Adipocyte (in vitro differentiated cells): ENCODE data around the gene TRIP4.
"Not testable (repeated sequence)": the region's sequence is repeated elsewhere in the genome, so short reads cannot be mapped to it uniquely, and the experiment has no call there.

ENCODE experiments used
- DNase-seq: peaks from one replicate; pipeline ENCODE4 v3.0.0-alpha.2; 2015; ENCODE audit warnings: low read depth
- H3K27me3 ChIP-seq: replicated peaks from 2 replicates; pipeline ENCODE4 v1.7.0; 2013; ENCODE audit warnings: mild to moderate bottlenecking, low read length, moderate library complexity; ENCODE audit not compliant: control insufficient read depth, insufficient read depth
- H3K36me3 ChIP-seq: 2 replicates; pipeline ENCODE4 v1.7.0; 2013; ENCODE audit warnings: low read length, mild to moderate bottlenecking, moderate library complexity; ENCODE audit not compliant: control insufficient read depth, insufficient read depth, severe bottlenecking
- H3K4me1 ChIP-seq: 2 replicates; pipeline ENCODE4 v1.7.0; 2013; ENCODE audit warnings: mild to moderate bottlenecking, low read length, moderate library complexity; ENCODE audit not compliant: control insufficient read depth, insufficient read depth
- H3K4me3 ChIP-seq: 2 replicates; pipeline ENCODE4 v1.7.0; 2013; ENCODE audit warnings: mild to moderate bottlenecking, low read length, moderate library complexity
- H3K9ac ChIP-seq: 2 replicates; pipeline ENCODE4 v1.7.0; 2013; ENCODE audit warnings: mild to moderate bottlenecking, low read length, moderate library complexity
- H3K9me3 ChIP-seq: 2 replicates; pipeline ENCODE4 v1.7.0; 2013; ENCODE audit warnings: mild to moderate bottlenecking, low read length, moderate library complexity; ENCODE audit not compliant: control insufficient read depth

Gene TRIP4

GRCh38 chr15:64383760-64384159, 3.9 kb upstream of the TRIP4 start:
- Histone ChIP-seq H3K4me1 (peaks cover 9% of the 10 kb centered on the region), H3K9me3 (no peaks in the 10 kb centered on the region), H3K4me3 (no peak overlapping the region), H3K9ac (no peak overlapping the region), H3K27me3 (no peaks in the 10 kb centered on the region), H3K36me3 (no peaks in the 10 kb centered on the region)
- DNase-seq = no peak

GRCh38 chr15:64386291-64386690, 1.3 kb upstream of the TRIP4 start:
- no peaks in the 10 kb centered on the region for H3K9me3 ChIP-seq
- H3K9ac ChIP-seq = no peak overlapping the region
- peaks cover 11% of the 10 kb centered on the region for H3K4me1 ChIP-seq
- no peaks in the 10 kb centered on the region for H3K27me3 ChIP-seq
- DNase-seq = no peak
- H3K4me3 ChIP-seq = no peak overlapping the region
- H3K36me3 ChIP-seq = no peaks in the 10 kb centered on the region

DNA sequence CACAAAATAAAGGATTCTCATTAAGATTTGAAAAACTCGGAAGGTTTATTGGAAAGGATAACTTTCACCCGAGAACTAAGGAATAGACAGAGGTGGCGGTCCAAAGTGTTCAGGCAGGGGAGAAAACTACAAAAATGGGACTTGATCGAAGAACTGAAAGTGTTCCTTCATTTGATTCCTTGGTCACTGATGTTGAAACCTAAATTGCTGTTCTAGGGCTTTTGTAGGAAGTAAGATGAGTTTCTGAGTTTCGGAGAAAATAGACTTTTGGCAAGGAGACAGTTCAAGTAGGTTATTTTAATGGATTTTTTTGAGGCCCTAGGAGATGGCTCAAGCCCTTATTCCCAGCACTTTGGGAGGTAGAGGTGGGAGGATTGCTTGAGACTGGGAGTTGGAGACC, 1.4 kb downstream of the TRIP4 start:
- Histone ChIP-seq H3K9ac (no peak overlapping the region), H3K4me3 (peak overlapping the region; percentile 100), H3K36me3 (peaks cover 6% of the 10 kb centered on the region), H3K9me3 (no peaks in the 10 kb centered on the region), H3K27me3 (no peaks in the 10 kb centered on the region), H3K4me1 (peaks cover 11% of the 10 kb centered on the region)
- no peak for DNase-seq

DNA sequence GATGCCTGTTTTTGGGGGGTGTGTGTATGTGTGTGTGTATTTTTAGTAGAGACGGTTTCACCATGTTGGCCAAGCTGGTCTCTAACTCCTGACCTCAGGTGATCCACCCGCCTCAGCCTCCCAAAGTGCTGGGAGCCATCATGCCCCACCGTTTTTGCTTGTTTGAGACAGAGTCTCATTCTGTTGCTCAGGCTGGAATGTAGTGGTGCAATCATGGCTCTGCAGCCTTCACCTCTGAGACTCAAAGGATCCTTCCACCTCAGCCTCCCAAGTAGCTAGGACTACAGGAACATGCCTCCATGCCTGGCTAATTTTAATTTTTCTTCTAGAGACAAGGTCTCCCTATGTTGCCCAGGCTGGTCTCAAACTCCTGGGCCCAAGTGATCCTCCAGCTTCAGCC, 4.8 kb downstream of the TRIP4 start:
- H3K4me3 ChIP-seq, H3K9me3 ChIP-seq, DNase-seq, H3K27me3 ChIP-seq, H3K9ac ChIP-seq: not testable (repeated sequence)
- peaks cover 34% of the 10 kb centered on the region for H3K36me3 ChIP-seq
- H3K4me1 ChIP-seq = peaks cover 11% of the 10 kb centered on the region

GRCh38 chr15:64396789-64397188, 9.2 kb downstream of the TRIP4 start:
- Histone ChIP-seq H3K9me3 (no peaks in the 10 kb centered on the region), H3K36me3 (peaks cover 71% of the 10 kb centered on the region)
- DNase-seq = no peak

DNA sequence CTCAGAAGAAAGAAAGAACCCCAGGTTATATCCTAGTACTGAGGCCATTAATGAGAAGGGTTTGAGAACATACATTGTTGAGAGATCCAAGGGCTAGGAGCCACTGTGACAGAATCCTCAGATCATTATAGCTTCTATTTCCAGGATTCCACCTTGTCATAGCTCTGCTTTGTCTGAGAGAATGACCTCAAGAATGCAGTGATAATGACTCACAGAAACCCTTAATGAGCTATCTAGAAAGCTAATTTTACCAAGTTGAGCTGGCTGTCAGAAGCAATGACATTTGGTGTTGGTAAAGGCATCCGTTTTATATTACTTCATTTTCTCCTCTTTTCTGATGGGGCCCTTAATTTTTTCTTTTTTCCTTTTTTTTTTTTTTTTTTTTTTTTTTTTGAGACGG, 10.9 kb downstream of the TRIP4 start:
- H3K36me3 ChIP-seq = peaks cover 78% of the 10 kb centered on the region

More at GRCh38 chr15:64396789-64397188, 9.2 kb downstream of the TRIP4 start:
- Histone ChIP-seq H3K27me3 (no peaks in the 10 kb centered on the region), H3K4me3 (no peak overlapping the region), H3K9ac (no peak overlapping the region), H3K4me1 (no peaks in the 10 kb centered on the region)

GRCh38 chr15:64400583-64400982, 12.9 kb downstream of the TRIP4 start:
- Histone ChIP-seq H3K4me1 (peaks cover 4% of the 10 kb centered on the region), H3K4me3 (no peak overlapping the region), H3K9me3 (no peaks in the 10 kb centered on the region), H3K36me3 (peaks cover 71% of the 10 kb centered on the region), H3K9ac (no peak overlapping the region), H3K27me3 (no peaks in the 10 kb centered on the region)
- DNase-seq = no peak

More for the DNA sequence above, 10.9 kb downstream of the TRIP4 start:
- Histone ChIP-seq H3K9me3 (no peaks in the 10 kb centered on the region), H3K27me3 (no peaks in the 10 kb centered on the region), H3K4me3 (no peak overlapping the region), H3K4me1 (no peaks in the 10 kb centered on the region), H3K9ac (no peak overlapping the region)
- DNase-seq = no peak

- peaks cover 82% of the 10 kb centered on the region for H3K36me3 ChIP-seq
- H3K27me3 ChIP-seq = no peaks in the 10 kb centered on the region
Observed at GRCh38 chr15:64412216-64412615, 24.6 kb downstream of the TRIP4 start.

GRCh38 chr15:64422697-64423096, 35.1 kb downstream of the TRIP4 start:
- Histone ChIP-seq H3K4me3 (no peak overlapping the region), H3K36me3 (peaks cover 71% of the 10 kb centered on the region), H3K4me1 (no peaks in the 10 kb centered on the region), H3K9me3 (no peaks in the 10 kb centered on the region), H3K9ac (no peak overlapping the region), H3K27me3 (no peaks in the 10 kb centered on the region)
- no peak for DNase-seq

More at GRCh38 chr15:64412216-64412615, 24.6 kb downstream of the TRIP4 start:
- Histone ChIP-seq H3K4me1 (no peaks in the 10 kb centered on the region), H3K4me3 (no peak overlapping the region), H3K9ac (no peak overlapping the region), H3K9me3 (no peaks in the 10 kb centered on the region)
- DNase-seq = no peak

DNA sequence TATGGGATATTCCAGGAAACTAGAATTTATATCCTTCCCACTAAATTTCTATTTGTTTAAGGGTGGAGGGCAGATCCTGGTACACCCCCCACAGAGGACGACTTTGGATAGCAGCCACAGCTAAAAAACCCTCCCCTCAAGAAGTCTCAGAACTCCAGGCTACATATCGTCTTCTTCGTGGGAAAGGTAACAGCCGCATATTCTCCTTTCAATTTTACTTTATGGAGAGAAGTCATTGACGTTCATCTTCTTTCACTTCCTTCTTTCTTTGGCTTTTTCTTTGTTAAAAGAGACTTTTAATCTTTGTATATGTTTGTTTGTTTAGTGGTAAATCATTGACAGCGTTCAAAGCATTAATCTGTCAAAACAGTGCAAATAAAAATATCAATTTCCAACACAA, 36.3 kb downstream of the TRIP4 start:
- H3K27me3 ChIP-seq = no peaks in the 10 kb centered on the region
- DNase-seq = no peak
- H3K36me3 ChIP-seq = peaks cover 66% of the 10 kb centered on the region
- H3K4me1 ChIP-seq = no peaks in the 10 kb centered on the region
- H3K4me3 ChIP-seq = no peak overlapping the region
- no peak overlapping the region for H3K9ac ChIP-seq
- no peaks in the 10 kb centered on the region for H3K9me3 ChIP-seq

GRCh38 chr15:64425221-64425620, 37.6 kb downstream of the TRIP4 start:
- DNase-seq = no peak
- H3K36me3 ChIP-seq = peaks cover 65% of the 10 kb centered on the region
- H3K4me1 ChIP-seq = peaks cover 10% of the 10 kb centered on the region
- no peaks in the 10 kb centered on the region for H3K27me3 ChIP-seq
- H3K9ac ChIP-seq = no peak overlapping the region
- no peaks in the 10 kb centered on the region for H3K9me3 ChIP-seq
- no peak overlapping the region for H3K4me3 ChIP-seq

DNA sequence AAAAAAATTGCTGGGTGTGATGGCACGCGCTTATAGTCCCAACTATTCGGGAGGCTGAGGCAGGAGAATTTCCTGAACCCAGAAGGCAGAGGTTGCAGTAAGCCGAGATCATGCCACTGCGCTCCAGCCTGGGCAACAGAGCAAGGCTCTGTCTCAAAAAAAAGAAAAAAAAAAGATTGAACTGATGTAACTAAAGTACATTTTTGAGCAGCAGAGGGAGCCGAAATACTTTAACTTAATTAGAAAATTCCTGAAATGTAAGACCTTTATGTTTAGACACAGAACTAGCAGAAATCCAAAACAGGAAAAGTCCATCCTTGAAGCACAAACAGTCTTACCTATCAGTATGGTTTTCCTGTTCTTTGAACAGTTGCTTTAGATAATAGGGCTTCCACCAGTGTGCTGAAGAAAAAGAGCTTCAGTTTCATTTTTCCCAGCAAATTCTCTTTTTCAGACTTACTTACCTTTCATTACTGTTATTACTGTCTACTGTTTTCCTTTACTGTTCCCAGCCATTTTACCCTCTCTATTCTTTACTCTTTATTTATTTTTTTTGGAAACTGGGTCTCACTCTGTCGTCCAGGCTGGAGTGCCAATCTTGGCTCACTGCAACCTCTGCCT, 39.3 kb downstream of the TRIP4 start:
- Histone ChIP-seq H3K4me1 (peaks cover 17% of the 10 kb centered on the region), H3K9me3 (no peaks in the 10 kb centered on the region), H3K27me3 (no peaks in the 10 kb centered on the region), H3K9ac (no peak overlapping the region), H3K4me3 (no peak overlapping the region), H3K36me3 (peaks cover 55% of the 10 kb centered on the region)
- DNase-seq = peak; percentile 73
